GM11168 (cell line): ENCODE data around the gene CSNK1G1.

ENCODE experiments used
- in situ Hi-C: fragments of 300-500 bp; cut with MboI; formaldehyde crosslinking; loops from one replicate; pipeline ENCODE4 v1.12.0; 2022; ENCODE audit warnings: low sequenced_read_pairs; ENCODE audit not compliant: unreplicated experiment

The CSNK1G1 gene

GRCh38 chr15:64161688-64162477 lies 194.1 kb downstream of the CSNK1G1 start:
- in situ Hi-C loops, result no loop called here

DNA sequence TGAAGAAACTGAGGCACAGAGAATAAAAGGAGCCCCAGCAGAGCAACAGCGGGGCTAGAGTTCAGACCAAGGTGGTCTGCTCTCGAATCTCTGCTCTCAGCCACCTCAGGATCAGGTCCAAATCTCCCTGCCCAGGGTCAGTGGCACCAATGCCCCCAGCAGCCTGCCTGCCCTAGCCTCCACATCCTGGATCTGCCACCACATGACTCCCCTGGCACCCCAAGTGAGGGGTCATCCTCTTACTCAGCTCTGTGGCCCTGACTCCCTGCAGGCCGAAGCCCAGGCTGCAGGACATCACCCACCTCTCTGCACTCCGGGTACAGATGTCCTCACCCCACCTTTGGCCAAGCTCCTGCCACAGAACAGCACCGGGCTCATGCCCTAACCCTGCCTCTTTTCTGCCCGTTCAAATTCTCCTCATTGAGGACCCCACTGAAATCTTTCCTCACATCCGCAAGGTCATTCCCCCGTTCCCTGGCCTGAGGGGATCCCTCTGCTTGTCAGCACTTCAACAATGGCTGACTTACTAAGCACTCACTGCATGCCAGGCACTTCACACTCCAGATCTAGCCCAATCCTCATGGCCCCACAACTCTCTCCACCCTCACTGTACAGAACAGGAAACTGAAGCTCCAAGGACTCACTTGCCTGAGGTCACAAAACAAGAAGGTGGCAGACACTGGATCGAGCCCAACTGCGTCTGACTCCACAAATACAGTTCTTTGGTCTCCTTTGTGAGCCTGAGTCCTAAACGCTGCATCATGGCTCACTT lies 197.4 kb downstream of the CSNK1G1 start:
- in situ Hi-C loops, result loop anchor here (5.0 kb wide), 1 partner anchor 46 kb away; no protein-coding TSS in a partner anchor

DNA sequence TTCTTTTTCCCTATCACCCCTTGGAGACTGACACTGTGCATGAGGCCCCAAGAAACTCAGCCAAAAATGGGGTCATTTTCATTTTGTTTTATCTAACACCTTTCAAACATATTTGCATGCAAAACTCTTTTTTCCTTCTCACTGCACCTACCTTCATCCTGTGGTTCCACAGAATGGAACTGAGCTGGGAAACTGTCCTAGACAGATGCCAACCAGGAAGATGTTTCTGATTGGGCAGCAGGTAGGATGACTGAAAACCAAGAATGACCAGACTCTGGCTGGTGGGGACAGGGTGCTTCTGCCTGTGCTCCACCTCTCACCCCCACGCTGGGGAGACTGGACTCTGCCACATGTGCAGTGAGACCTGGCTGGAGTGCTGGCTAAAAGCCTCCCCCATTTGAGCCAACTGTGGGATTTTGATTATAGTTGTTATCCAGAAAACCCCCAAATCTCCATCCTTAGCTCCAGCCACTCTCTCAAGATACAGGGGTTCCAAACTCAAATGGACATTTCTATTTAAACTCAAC lies 198.3 kb downstream of the CSNK1G1 start:
- in situ Hi-C loops, result loop anchor here (5.0 kb wide), 1 partner anchor 45 kb away; no protein-coding TSS in a partner anchor

GRCh38 chr15:64156652-64157331 lies 199.2 kb downstream of the CSNK1G1 start:
- in situ Hi-C loops, result loop anchor here (5.0 kb wide), 1 partner anchor 44 kb away; no protein-coding TSS in a partner anchor

DNA sequence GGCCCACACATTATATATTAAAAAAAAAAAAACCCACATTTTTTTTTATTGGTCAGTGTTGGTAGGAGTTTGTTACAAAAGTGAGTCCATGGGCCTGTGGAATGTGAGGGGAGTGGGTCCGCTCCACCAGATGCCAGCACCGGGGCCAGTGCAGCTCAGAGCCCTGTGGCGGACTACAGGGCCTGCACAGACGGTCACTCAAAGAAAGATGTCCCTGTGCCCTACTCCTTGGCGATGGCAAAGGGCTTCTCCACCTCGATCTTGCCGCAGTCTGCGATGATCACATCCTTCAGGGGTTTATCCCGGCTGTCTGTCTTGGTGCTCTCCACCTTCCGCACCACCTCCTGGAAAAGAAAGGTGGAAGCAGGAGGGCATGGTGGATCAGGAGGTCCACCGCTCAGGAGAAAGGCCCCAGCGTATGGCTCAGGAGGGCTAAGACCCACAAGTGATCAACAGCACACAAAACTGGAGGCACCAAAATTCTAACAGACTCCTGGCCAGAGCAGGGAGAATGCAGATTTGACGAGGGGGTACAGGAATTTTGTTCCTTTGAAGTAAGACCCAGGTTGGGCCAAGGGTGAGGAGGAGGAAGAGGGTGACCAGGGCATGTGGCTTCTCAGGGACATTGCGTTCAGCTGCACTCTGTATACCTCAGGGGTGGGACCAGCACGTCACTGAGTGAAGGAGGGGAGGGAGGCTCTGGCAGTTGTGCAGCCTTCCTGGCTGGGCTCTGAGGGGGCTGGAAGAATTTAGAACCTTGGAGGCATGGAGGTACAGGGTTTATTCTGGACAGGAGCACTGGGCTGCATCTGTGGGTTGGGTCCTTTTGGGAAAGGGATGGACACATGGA lies 199.9 kb downstream of the CSNK1G1 start:
- in situ Hi-C loops, result loop anchor here (5.0 kb wide), 1 partner anchor 44 kb away; no protein-coding TSS in a partner anchor

GRCh38 chr15:64153480-64154367 lies 202.2 kb downstream of the CSNK1G1 start:
- in situ Hi-C loops, result no loop called here

DNA sequence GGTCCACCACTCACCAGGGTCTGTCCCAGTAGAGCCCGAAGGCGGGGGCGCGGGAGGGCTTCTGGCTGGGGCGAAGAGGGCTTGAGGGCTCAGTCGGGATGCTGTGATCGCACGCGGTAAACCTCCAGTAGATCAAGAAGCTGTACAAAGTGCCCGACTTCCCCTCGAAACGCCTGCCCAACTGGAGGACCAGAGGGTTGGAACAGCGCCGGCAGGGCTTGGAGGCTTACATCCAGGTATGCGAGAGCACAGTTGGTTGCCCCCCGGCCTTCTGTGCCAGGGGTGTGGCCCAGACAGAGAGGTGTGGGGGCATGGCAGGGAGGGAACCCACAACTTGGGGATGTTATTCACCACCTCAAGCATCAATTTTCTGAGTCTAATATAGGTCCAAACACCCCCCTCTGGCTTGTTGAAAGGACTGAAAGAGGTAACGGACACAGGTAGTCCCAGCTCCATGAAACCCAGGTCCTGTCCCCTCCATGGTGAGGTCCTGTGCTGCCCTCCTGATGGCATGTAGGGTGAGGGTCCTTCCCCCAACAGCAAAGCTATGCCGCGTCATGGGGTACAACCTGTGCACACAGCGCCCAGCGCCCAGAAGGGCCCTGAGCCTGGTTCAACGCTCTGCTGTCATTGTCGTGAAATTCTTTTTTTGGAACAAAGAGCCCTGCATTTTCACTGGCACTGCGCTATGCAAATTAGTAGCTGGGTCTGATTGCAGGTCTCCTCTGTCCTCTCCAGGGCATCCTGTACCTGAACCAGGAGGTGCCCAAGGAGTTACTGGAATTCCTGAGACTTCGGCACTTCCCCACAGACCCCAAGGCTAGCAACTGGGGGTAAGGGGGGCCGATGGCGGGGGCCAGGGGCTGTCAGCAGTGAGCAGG lies 203.2 kb downstream of the CSNK1G1 start:
- in situ Hi-C loops, result no loop called here

DNA sequence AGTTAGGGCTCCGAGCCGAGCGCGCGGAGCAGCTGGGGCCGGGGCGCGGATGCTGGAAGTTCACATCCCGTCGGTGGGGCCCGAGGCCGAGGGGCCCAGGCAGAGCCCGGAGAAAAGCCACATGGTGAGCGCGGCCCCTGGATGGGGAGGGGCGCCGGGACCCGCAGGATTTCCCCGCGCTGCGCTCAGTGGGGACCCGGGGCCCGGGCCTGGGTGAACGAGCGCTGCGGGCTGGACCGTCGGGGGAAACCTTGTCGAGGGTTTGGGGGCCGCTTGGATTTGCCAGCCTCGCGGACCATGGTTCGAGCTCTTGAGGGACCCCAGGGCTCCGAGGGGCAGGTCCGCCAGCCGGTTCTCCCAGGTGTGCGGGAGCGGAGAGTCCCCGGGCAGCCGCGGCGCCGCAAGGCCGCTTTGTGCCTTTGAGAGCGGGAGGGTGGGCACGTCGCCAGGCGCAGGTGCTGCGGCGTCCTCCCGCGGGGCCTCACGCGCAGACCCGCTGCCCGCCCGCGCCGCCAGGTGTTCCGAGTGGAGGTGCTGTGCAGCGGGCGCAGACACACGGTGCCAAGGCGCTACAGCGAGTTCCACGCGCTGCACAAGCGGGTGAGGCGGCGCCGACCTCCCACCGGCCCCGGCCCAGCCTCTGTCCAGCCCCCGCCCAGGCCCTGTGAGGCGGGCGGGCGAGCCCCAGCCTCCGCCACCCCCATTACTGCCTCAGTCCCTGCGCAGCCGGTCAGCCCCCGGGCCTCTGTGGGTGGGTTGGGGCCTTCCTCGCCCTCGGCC lies 204.1 kb downstream of the CSNK1G1 start, which contains the start of gene SNX22:
Gene SNX22, plus strand, starts transcription at position 5 of the 780 bp plus-strand sequence. Its CDS starts 45 bp downstream, at position 50.
- in situ Hi-C loops, result no loop called here

GRCh38 chr15:64149893-64150578 lies 205.9 kb downstream of the CSNK1G1 start:
- in situ Hi-C loops, result no loop called here

DNA sequence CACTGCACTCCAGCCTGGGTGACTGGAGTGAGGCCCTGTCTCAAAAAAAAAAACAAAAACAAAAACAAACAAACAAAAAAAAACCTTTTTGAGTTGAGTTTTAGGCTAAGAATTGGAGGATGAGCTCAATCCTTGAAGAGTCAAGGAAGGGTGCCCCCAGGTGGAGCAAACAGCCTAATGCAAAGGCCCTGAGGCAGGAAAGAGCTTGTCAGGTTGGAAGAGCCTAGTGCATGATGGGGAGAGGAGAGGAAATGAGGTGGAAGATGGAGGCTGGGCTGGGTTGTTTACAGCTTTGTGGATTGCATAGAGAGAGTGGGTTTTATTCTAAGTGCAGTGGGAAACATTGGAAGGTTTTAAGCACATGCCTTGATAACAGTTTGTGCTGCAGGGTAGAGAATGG lies 206.5 kb downstream of the CSNK1G1 start:
- in situ Hi-C loops, result no loop called here

- in situ Hi-C loops, result no loop called here
Observed at GRCh38 chr15:64148581-64148980, 207.4 kb downstream of the CSNK1G1 start.

- in situ Hi-C loops, result no loop called here
Observed at GRCh38 chr15:64148168-64148567, 207.8 kb downstream of the CSNK1G1 start.

DNA sequence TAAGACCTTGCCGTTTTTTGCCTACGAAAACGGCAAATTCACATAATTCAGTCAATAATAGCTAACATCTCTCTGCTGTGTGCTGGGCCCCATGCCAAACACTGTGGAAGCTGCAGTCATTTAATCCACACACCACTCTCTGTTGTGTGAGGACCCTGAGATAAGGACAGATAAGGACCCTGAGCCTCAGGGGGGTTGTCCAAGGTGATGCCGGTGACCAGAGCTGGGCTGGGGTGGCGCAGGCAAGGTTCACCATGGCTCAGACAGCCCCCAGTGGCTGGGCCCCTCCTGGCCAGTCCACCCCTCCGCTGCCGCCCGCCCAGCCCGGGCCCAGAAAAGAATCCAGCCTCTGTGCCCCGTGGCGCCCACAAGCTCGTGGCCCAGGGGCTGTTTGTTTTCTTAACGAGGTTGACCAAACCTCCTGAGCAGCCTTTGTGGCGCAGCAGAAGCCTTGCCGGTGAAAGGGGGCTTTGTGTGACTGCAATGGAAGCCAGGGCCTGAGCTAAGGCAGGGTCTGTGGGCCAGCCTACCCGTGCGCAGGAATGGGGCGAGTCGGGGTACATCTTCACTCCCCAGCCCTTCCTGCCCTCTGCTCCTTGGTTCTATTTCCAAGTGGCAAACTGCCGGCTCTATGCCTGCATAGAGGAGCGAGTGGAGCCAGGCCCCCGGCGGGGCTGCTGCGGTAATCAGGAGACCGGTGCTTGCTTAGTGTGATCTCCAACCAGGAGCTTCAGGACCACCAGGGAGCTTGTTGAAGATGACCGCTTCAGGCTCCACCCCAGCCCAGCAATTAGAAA lies 208.9 kb downstream of the CSNK1G1 start:
- in situ Hi-C loops, result no loop called here

DNA sequence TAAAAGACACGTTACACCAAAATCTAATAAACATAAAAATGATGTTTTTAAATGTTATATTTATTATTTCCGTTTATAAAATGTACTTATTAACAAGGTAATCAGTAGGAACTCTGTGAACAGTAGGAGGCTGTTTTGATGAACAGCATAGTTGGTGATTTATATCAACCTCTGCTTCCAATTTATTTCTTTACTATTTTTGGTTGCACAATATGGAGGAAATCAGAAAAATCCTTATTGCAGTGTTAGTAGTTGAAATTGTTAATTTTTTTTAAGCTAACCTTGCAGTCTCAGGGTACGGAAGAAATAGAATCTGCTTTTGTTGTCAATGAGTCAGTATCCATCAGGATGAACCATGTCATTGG lies 209.5 kb downstream of the CSNK1G1 start:
- in situ Hi-C loops, result no loop called here

DNA sequence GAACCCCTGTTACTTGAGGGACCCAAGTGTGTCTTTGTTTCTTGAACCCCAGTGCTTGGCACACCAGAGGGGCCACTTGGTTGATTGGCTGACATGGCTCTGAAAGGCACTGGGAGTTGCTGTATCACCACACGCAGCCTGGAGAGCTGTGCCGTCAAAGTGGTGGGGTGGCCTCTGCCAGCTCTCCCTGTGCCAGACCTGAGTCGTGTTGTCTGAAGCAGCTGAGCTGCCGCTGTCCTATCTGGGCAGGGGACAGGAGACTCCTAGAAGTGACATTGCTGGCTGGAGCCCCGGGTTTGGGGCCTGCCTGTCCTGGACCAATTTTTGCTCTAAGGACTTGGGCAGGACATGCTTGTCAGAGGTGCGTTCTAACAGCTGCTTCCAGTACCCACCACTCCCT lies 209.9 kb downstream of the CSNK1G1 start:
- in situ Hi-C loops, result no loop called here
